Activated CD4-positive, alpha-beta T cell treated with anti-CD3 and anti-CD28 coated beads, Interleukin-10, Interleukin-2, amounts not matched to agents 100 ng/mL and 50 ng/mL, durations not matched to agents 16 hours and 8 hours (primary cell): ENCODE results near the gene RHO.
"Not testable (repeated sequence)": the region's sequence is repeated elsewhere in the genome, so short reads cannot be mapped to it uniquely, and the experiment has no call there.

Experiments
- DNase-seq: peaks from one replicate; pipeline ENCODE4 v3.0.0-alpha.2; 2020

Gene RHO

DNA sequence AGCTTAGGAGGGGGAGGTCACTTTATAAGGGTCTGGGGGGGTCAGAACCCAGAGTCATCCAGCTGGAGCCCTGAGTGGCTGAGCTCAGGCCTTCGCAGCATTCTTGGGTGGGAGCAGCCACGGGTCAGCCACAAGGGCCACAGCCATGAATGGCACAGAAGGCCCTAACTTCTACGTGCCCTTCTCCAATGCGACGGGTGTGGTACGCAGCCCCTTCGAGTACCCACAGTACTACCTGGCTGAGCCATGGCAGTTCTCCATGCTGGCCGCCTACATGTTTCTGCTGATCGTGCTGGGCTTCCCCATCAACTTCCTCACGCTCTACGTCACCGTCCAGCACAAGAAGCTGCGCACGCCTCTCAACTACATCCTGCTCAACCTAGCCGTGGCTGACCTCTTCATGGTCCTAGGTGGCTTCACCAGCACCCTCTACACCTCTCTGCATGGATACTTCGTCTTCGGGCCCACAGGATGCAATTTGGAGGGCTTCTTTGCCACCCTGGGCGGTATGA lies at the start of gene RHO:
Gene RHO, plus strand, starts transcription at position 51 of the 512 bp plus-strand sequence. Its CDS starts 95 bp downstream, at position 146.
- no peak for DNase-seq

DNA sequence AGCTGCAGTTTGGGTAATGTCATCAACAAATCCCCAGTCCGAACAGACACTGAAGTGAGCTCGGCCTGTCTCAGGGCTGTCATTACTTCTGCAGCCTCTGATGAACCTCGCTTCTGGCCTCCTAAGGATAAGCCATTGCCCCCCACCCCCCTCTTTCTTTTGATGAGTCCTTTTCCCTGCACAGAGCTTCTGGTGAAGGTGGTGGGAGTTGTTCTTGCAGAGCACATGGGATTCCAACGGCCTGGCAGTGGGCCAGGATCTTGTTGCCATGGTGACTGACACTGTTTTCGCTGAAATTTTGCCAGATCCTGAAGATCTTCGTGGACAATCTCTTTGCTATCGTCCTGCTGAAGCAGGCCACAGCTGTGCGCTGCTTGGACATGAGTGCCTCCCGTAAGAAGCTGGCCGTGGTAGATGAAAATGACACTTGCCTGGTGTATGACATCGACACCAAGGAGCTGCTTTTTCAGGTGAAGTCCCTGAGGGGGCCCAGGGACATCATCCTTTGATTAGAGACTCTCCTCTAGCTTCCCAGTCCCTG lies 47.1 kb upstream of the RHO start:
- DNase-seq: not testable (repeated sequence)

DNA sequence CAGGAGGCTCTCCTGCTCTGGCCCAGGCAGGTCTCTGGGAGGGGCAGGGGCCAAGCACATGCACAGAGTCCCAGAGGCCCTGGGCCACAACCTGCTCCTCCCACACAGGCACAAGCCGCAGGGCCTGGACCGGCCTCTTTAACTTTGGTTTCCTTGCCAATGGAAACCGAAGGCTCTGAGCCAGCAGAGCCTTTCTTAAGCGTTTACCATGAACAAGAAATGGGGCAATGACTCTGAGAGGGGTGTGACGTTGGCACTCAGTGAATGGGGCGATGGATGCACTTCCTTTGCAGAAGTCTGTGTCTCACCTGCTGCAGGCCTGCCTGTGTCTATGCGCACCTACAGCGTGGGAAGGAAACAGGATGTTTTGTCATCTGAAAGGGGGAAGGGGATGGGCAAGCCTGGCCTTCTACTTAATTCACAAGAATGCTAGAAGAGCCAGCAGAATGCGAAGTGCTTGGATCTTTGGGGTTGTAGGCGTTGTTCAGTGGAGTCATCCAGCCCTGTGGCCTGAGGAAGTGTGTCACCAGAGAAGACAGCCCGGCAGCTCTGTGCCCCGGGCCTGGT lies 46.6 kb upstream of the RHO start:
- DNase-seq: peak; percentile 20

DNA sequence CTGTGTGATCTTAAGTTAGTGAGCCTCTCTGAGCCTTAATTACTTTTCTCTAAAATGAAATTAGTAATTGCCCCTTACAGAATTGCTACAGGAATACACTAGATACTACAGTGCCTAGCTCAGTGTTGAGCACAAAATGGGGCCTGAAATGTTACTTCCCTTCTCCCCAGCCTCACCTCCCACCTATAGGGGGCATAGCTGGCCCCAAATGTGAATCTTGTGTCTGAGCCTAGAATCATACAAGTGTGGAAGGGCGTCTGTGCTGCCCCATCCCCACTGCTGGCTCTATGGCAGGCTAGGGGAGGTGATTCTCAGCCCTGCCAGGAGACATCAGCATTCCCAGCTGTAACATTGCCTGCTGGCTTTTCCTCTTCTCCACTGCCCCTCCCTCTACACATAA lies 45.7 kb upstream of the RHO start:
- no peak for DNase-seq

DNA sequence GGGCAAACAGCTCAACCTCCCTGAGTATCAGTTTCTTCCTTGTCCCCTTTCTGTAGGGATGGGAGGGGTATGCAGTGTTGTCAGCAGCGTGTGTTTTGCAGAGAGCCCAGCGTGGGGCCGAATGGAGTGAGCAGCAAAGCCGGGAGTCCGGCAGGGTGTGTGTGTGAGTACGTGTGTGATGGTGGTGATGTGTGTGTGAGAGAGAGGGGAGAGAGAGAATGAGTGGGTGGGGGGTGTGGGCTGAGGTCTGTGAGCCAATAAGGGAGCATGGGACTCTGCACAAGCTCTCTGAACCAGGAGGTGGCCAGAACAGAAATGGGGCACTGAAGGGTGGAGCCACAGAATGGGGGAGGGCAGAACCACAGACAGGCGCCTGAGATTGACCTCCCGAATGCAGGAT lies 44.6 kb upstream of the RHO start:
- no peak for DNase-seq

DNA sequence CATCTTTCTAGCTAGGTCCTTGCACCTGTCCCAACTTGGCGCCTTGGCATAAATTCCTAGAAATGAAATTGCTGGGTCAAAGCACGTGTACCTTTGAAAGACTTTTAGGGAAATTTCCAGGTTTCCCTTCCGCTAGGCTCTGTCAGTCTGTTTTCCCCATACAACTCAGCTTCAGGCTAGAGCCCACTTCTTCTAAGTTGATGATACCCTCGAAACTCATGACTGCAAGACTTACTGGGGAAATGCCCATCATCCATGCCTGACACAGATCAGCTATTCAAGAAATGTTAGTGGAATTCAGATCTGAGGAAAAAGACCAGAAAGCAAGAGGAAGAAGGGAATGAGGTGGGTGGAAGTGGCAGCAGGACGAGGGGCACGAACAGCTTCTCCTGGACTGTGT lies 43.3 kb upstream of the RHO start:
- not testable (repeated sequence) for DNase-seq

DNA sequence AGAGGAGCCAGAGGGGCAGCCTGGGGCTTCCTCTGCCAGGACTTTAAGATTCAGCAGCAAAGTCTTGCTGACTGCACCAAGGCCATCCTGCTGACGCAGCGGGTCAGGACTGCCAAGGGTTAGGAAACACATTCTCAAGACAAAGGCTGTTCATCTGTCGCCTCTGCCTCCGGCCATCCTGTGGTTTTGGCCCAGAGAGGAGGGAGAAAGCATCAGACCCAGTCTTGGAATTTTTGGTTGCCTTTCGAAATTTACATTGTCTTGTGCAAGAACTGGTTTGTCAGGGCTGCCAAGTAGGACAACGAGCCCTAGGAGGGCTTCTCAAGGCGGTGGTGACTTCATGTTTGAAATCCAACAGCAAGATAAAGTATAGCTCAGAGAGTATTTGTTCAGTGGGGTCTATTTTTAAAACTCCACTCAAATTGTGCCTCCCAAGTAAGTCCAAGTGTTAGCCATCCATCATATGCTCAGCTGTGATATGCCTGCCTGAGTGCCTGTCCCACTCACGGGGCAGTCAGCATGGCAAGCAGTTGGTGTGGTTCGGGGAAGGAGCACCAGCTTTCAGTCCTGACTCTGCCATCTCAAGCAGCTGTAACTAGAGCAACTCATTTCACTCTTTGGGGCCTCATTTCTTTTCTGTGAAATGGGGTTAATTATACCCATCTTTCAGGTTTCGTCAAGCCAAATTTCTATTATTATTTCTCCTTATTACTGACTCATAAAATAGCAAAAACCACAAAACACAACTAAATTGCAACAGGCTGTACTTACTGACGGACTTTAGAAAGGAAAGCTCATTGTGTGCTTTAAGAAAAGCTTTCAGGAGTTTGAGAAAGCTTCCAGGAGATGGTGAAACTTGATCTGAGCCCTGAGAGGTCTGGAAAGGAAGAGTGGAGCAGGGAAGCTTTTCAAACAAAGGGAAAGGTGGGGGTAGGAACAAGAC lies 42.4 kb upstream of the RHO start:
- DNase-seq: peak; percentile 52

DNA sequence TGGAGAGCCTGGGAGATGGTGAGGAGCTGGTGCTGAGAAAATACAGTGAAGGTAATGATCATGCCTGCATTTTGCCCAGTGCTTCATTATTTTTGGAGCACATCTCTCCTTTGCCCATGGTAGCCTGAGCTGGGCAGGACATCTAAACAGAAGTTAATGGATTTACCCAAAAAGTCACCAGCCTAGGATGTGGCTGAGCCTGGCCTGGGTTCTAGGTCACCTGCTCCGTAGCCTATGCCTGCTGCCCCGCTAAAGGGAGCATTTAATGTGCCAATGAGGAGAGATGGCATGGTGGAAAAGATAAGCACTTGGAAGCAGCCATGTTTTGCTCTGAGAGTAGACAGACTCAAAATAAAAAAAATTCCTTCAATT lies 41.8 kb upstream of the RHO start:
- no peak for DNase-seq

DNA sequence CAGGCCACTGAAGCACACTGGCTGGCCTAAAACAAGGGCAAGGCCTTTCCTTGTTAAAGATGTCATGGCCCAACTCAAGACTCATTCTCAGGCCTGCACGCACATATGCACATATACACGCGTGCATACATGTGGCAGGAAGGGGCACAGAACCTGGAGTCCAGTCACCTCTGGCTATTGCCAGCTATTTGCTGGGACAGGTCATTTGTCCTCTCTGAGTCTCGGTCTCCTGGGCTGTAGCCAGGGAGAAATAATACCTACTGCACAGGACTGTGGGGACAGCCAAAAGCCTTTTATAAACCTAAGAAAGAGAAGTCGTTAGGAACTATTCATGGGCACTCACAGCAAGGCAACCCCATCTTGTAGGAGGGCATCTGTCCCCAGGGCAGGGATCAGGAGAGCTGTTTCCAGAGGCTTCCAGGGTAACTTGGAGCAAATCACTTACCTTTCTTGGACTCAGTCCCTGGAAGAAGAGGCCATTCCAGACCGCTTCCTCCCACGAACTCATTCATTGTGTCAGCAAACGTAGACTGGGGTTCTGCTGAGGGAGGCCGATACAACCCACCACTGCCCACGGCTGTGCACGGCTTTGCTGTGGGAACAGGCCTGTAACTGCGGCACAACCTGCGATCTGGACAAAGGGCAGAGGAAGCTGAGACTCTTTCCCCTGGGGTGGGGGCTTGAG lies 41.1 kb upstream of the RHO start:
- no peak for DNase-seq

DNA sequence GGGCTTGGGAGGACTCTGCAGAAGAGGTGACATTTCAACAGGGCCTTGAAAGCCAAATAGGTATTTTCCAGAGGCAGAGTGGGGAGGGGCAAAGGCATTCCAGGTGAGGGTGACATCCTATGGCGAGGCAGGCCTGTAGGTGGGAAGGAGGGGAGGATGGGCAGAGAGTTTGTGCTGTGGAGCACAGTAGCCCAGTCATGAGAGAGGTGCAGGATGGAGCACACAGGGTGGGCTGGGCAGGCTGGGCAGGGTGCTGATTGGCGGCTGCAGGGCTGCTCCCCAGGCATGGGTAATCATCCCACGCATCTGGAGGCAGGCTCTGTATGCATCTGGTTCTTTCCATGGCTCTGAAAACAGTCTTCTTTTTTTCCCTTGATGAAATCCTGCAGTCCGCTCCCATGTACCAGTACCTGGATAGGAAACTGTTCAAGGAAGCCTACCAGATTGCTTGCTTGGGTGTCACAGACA lies 40.5 kb upstream of the RHO start:
- not testable (repeated sequence) for DNase-seq

DNA sequence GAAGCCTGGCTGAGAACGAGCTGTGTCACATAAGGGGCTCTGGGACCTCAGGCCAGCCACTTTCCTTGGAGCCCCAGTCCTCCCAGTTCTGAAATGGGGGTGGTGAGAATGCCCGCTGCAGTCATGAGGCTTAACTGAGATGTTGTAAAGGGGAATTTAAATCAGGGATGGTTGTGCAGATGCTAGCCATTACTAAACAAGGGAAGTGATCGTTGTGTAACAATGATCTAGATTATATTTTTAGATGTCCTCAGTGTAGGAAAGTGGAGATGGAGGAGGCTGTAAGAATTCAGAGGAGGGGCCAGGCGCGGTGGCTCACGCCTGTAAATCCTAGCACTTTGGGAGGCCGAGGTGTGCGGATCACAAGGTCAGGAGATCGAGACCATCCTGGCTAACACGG lies 39.2 kb upstream of the RHO start:
- DNase-seq: not testable (repeated sequence)

DNA sequence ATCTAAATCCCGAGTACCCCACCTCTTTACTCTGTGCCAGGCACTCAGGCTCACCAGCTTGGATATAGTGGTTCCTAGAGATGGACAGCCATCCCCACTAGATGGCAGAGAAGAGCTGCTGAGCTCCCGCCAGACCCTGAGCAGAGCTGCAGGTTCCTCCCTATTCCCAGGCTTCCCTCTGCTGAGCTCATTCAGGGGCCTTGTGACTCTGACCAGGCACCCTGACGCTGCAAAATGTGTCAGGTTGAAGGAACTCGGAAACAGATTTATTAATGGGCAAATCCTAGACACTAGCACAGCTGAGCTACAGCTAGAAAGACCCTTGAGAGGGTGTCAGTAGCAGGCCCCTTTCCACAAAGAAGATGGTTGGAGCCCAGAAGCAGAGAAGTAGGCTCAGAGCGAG lies 38.2 kb upstream of the RHO start:
- peak; percentile 67 for DNase-seq

DNA sequence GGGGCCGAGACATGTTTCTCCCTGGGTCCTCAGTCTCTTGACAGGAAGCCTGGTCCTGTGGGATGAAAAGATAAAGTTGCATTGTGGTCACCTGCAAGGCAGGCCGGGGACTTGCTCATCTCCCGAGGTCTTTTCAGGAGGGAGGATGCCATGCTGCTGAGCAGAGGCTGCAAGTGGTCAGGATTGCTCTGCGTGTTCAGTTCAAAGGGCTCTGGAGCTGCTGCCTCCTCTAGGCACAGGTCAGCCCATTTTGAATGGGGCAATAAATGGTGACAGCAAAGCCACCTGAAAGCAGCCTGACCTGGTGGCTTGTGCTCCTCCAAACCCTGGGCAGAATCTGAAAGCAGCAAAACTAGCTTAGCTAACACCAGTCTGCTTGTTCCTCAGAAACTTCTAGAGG lies 37.4 kb upstream of the RHO start:
- not testable (repeated sequence) for DNase-seq

DNA sequence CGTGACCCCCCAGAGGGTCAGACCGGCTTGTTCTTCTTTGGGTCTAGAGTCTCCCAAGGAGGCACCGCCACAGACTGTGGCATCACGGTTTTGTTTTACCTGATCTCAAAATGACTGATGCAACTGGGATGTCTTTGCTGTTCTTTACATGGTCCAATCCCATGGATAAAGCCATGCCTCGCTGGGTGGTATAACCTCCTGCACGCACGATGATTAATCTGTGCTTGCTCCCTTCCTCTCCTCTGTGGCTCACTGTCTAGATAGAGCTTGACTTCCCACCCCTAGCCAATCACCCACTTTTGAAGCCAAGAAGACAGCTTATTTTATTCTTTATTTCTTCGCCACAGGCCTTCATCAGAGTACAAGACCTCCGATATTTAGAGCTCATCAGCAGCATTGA lies 36.6 kb upstream of the RHO start:
- no peak for DNase-seq

DNA sequence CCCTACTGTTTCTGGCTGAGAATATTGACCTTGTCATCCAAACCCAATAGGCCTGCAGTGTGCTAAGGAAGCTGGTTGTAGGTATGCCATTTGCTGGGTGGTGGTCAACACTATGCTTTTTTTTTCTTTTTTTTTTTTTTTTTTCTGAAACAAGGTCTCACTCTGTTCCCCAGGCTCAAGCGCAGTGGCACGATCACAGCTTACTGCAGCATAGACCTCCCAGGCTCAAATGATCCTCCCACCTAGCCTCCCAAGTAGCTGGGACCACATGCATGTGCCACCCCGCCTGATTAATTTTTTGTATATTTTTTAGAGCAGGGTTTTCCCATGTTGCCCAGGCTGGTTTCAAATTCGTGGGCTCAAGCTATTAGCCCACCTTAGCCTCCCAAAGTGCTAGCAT lies 35.7 kb upstream of the RHO start:
- DNase-seq: no peak

DNA sequence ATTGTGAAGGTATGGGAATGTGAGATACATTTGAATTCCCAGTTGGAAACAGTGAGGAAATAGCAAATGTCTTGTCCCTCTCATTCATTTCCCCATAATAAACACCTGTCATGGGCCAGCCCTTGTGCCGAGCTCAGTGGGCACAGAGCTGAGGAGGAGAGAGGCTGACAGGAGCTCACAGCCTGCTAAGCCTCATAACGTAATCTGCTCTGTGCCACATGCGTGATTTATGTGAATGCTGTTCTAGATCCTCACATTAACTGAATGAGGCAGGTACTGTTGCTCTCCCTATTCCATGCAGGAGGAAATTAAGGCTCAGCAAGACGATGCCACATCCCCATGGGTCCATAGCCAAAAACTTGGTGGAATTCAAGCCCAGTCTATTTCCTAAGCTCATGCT lies 35.2 kb upstream of the RHO start:
- DNase-seq: no peak

DNA sequence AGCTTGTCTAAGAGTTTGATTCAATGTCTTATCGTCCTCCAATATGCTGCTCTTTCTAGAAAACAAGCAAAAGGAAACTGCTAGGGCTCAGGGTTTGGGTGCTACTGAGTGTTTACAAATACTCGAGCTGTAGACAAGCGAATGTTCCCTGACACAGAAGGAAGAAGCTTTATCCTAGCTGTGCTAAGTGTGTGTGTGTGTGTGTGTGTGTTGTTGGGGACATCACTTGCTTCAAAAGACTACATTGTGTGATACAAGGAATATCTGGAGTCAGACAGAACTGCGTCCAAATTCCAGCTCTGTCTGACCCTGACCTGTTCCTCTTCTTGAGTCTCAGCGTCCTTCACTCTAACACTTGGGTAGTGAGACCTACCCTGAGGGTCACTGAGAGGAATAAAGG lies 33.9 kb upstream of the RHO start:
- DNase-seq: not testable (repeated sequence)

DNA sequence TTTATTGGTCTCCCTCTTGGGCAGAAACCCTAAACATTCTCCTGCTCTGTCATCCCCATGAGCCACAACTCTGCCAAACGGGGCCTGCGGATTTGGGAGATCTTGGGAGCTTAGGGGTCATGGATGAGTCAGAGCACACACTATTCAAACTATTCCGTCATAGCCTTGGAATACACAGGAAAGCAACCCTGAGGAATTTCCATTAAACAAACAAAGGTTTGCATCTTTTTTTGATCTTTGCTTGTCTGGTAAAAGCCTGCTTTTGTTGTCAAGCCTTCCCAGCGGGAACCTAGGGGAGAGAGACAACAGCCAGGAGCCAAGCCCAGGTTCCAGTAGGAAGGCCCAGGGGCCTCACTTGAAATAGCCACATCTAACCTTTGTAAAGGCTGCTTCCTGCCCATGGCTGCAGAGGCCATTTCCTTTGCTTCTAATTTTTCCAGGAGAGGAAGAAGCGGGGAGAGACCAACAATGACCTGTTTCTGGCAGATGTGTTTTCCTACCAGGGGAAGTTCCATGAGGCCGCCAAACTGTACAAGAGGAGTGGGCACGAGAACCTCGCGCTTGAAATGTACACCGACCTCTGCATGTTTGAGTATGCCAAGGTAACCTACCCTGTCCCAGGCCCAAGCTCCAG lies 33.3 kb upstream of the RHO start:
- DNase-seq: not testable (repeated sequence)

DNA sequence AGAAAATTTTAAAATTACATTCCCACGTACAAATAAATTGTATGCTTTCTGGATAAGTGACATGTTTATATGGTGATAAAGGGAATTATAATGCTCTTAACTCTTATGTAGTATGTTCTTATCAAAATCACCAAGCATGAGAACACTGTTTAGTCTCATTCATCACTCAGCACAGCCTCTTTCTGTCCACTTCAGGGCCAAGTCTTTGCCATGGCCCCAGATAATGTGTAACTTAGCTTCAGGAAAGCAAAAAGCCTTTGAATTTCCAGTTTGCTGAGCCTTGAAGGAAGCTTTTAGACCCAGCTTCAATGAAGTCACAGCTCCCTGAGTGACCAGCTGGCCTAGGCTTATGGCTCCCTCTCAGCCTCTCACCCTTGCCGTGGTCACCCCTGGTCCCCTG lies 30.6 kb upstream of the RHO start:
- not testable (repeated sequence) for DNase-seq

DNA sequence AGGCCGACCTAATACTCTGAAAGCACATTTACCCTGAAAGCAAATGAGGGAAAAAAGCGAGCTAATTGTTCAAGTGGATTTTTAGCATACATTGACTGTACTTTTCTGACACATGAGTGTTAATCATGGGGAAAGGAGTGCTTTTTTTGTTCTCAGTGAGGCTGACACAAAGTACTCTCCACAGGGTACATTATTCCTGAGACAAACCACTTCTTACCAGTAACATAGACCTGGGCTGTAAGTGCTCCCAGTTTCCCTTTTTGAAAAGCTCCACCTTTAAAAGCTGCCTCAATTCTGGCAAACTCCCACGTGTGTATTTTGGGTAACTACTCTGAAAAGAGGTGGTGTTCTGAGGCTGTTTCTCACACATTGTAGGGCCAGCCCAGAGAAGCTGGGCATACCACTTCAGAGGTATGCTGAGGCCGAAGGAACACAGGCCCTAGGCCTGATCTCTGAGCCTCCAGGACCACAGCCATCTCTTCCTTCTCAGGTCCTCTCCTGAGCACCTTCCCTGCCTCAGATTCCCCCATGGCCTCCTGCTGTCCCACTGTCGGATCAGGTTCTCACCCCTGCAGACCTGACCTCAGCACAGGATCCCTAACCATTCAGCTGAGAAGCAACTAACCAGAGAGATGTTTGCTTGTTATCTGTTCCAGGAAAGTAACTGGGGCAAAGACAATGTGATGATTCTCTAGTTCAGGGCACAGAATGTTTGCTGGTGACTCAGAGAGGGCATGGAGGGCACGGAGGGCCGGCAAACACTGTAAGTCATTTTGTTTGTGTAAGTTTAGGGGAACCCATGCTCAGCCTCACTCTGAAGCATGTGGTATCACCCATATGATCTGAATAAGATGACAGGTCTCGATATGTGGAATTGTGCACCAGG lies 29.6 kb upstream of the RHO start:
- not testable (repeated sequence) for DNase-seq

DNA sequence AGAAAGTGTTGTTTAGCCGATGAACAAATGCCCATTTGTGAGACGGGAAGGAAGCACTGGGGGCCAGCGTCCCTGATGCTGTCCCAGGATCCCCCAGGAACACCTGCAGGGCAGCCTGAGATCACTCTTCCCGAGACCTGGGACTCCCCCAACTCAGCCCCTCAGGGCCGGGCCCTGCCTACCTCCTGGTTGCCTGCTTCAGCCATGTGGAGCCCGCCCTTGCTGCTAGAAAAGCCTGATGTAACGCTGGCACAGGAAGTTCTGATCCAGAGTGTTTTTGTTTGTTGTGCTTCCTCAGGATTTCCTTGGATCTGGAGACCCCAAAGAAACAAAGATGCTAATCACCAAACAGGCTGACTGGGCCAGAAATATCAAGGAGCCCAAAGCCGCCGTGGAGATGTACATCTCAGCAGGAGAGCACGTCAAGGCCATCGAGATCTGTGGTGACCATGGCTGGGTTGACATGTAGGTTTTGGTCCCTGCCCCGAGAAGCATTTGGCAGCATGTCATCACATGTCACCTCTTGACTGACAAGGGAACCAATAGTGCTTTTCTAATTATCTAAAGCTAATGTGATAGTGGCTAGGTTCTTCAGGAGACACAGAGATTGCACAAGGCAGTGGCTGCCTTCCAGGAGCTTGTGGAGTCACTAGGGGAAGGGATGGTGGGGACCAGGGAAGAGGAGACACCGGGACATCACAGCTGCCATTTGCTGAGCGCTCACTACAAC lies 28.7 kb upstream of the RHO start:
- DNase-seq: not testable (repeated sequence)
